Bronchial epithelial cell (primary cell): ENCODE results near the gene RUNX2. TPM values are rescaled to one million over a fixed set of nuclear protein-coding genes. Genes with fewer than 3 reads are reported as not detected.

ENCODE experiments used
- DNase-seq: peaks from one replicate; pipeline ENCODE4 v3.0.0-alpha.2; 2010; ENCODE audit warnings: low read depth
- FAIRE-seq: peaks from 2 replicates; lab custom pipeline; 2011; peaks lifted over from hg19 to GRCh38; lab: Jason Lieb, UNC
- H3K27me3 ChIP-seq: 2 replicates; pipeline ENCODE4 v1.5.1; 2011; ENCODE audit warnings: low read length; ENCODE audit not compliant: control insufficient read depth, insufficient read depth
- H3K36me3 ChIP-seq: 2 replicates; pipeline ENCODE4 v1.5.1; 2011; ENCODE audit warnings: low read length; ENCODE audit not compliant: control insufficient read depth, insufficient read depth
- H3K4me3 ChIP-seq: 2 replicates; pipeline ENCODE4 v1.5.1; 2011; ENCODE audit warnings: mild to moderate bottlenecking, low read depth, low read length, control low read depth
- CTCF ChIP-seq: IDR thresholded peaks from 2 replicates; pipeline ENCODE4 v1.5.1; 2011; ENCODE audit warnings: mild to moderate bottlenecking, moderate library complexity, low read length, control low read depth, inconsistent platforms; ENCODE audit not compliant: insufficient read depth, severe bottlenecking
- total RNA-seq: library from RNA; depleted of rRNA; stranded (reverse); fragments of >200 nt; gene quantifications from 2 replicates; pipeline ENCODE4 v1.2.1, GENCODE V29; 2014

The RUNX2 gene
- total RNA-seq, 1 donor from 2014 or later: 0.79 TPM

GRCh38 chr6:45712076-45712475, 383.9 kb downstream of the RUNX2 start:
- Histone ChIP-seq H3K4me3 (no peak overlapping the region), H3K27me3 (no peaks in the 10 kb centered on the region), H3K36me3 (no peaks in the 10 kb centered on the region)
- no peak for FAIRE-seq
- TF ChIP-seq CTCF: no peak
- DNase-seq: no peak

- H3K4me3 ChIP-seq: no peak overlapping the region
- H3K36me3 ChIP-seq: no peaks in the 10 kb centered on the region
- DNase-seq (no peak), FAIRE-seq (no peak)
- TF ChIP-seq CTCF: no peak
- H3K27me3 ChIP-seq: no peaks in the 10 kb centered on the region
Observed at GRCh38 chr6:45712786-45713185, 384.7 kb downstream of the RUNX2 start.

Other genes starting within 250 kb of the RUNX2 start
- 9.9 and 12.9 TPM in 2 replicates for gene SUPT3H, start 49.6 kb downstream of the RUNX2 start, total RNA-seq